GM19043 (cell line): ENCODE data around the gene C22orf15.

ENCODE experiments used
- ATAC-seq: cut with Tn5 transposase; IDR thresholded peaks from one replicate; pipeline ENCODE4 v1.9.1; 2021; ENCODE audit warnings: low read depth; ENCODE audit not compliant: unreplicated experiment

Gene C22orf15

DNA sequence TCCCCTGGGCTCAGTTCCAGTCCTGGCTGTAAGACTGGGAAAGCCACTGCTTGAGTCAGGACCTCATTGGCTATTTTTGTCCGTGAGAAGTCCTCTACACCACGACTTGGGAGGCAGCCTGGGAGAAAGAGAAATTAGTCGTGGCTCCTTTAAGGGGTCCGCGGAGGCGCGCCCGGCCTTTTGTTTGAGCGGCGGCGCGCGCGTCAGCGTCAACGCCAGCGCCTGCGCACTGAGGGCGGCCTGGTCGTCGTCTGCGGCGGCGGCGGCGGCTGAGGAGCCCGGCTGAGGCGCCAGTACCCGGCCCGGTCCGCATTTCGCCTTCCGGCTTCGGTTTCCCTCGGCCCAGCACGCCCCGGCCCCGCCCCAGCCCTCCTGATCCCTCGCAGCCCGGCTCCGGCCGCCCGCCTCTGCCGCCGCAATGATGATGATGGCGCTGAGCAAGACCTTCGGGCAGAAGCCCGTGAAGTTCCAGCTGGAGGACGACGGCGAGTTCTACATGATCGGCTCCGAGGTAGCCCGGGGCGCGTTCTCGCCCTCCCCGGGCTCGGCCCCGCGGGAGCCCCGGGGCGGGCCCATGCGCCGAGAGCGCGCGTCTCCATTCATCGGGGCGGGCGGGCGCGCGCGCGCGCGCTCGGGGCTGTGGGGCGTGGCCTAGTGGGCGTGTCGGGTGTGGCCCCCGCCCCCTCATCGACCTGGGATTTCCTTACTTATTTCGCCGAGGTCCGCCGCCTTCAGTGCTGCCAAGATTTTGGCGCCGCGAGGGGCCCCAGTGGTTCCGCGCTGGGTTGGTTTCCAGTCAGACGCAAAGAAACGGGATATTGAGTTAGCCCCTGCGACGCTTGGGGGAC is 24.2 kb downstream of the C22orf15 start, which contains the start of gene SMARCB1:
TSS of gene SMARCB1 (plus strand) at position 215 of the 848 bp plus-strand sequence. CDS start at position 419, 204 bp downstream.
- ATAC-seq, result no peak

DNA sequence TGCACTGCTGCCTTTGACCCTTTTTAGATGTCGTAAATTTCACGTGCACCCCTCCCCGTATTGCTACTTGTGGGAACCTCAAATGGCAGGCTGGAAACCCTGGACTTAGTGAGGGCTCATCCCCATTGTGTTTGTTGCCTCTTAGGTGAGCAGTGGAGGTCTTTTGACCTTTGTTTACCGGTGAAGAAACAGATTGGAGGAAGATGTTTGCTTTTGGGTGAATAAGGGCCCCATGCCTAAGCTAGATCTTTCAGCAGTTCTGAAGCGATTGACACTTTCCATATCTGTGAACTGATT is 24.8 kb downstream of the C22orf15 start:
- no peak for ATAC-seq

- no peak for ATAC-seq
Observed at GRCh38 chr22:23787910-23788309, 25.1 kb downstream of the C22orf15 start.

DNA sequence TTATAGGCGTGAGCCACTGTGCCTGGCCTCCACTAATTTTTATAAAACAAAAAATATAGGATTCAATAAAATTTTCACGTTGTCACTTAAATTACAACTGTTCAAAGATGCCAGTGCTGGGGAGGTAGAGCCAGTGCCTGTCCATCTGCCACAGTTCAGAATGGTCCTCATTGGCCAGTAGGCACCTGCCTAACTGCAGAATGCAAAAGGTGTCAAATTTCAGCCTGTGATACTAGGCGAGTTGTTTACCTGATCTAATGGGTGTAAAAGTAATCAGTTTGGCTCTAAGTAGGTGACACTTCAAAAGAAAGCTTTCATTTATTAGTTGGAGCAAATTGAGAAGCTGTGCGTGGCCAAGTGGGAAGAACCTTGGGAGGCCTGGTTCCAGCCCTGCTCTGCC is 26.3 kb downstream of the C22orf15 start:
- no peak for ATAC-seq

GRCh38 chr22:23789638-23790037 is 26.8 kb downstream of the C22orf15 start:
- no peak for ATAC-seq

DNA sequence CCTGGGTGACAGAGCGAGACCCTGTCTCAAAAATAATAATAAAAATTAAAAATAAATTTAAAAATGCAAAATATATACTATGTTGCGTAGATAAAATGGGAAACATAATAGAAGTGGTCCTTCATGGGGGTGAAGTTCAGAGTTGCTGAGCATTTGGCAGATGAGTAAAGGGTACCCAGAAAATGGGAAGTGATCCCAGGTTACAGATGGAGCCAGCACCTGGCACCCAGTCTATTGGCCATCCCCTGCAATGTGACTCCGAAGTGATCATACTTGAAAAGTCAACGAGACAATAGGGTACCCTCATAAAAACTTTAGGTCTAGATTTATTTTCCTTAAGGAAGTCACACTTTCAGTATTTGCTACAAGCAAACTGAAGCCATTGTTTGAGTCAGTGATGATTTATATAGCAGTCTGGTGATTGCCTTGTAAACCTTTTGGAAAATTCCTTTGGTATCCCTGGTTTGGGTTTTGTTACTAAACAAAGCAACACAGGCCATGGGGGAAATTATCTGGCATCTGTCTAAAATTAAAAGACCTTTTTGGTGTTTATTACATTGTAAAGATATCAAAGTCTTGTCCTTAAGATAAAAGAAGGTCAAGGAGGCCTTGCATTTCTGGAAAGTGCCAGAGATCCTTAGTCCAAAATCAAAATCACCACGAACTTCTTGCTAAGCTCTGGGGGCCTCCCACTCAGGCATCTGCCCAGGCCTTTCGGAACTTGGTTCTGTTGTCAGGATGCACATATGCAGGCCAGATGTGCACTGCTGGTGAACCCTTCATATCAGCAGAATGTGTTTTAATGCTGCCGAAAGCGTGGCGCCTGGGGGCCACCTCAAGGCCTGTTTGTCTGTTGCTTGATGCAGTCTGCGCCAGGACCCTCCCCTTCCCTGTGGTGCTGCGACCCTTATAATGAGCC is 28.3 kb downstream of the C22orf15 start:
- ATAC-seq, result no peak

GRCh38 chr22:23791738-23792645 is 29.2 kb downstream of the C22orf15 start:
- no peak for ATAC-seq

- no peak for ATAC-seq
Observed at GRCh38 chr22:23793326-23793725, 30.5 kb downstream of the C22orf15 start.

DNA sequence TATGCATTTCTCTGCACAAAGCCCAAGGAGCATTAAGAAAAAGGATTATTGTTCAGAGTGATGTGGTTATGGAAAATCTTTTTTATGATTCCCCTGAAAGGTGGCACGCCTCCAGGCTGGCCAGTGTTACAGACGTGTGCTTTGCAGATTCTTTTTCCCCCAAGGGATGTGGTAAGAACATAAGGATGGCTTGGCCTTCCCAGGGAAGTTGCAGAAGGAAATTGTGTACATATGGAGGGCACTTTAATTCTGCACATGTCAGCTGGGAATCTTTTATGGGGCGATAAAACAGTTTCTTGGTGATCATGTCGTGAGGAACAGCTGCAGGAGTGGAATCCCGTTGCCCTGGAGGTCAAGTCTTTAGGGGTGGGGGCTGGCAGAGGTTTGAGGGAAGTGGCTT is 33.7 kb downstream of the C22orf15 start:
- ATAC-seq, result no peak

- peak; percentile 44 for ATAC-seq
Observed at GRCh38 chr22:23800297-23801237, 37.8 kb downstream of the C22orf15 start.

DNA sequence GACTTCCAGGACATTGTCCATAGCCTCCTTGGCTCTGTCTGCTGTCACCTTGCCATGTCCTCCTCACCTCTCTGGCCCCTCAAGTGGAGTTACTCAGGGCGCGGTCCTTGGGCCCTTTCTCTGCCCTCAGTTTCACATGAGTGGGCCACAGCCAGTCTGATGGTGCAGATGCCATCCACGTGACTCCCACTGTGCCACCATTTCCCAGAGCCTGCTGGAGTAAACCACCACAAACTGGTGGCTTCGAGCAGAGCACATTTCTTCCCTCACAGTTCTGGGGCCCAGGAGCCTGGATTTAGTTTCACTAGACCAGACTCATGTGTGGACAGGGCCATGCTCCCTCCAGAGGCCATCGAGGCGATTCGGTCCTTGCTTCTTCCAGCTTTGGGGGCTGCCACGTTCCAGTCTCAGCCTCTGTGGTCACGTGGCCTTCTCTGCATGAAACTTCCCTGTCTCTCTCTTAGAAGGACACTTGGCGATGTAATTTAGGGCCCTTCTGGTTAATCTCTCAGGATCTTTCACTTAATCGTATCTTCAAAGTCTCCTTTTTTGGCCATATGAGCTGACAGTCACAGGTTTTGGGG is 38.5 kb downstream of the C22orf15 start:
- no peak for ATAC-seq

GRCh38 chr22:23801886-23802377 is 39.1 kb downstream of the C22orf15 start:
- ATAC-seq, result no peak

GRCh38 chr22:23803001-23803819 is 40.4 kb downstream of the C22orf15 start:
- no peak for ATAC-seq

DNA sequence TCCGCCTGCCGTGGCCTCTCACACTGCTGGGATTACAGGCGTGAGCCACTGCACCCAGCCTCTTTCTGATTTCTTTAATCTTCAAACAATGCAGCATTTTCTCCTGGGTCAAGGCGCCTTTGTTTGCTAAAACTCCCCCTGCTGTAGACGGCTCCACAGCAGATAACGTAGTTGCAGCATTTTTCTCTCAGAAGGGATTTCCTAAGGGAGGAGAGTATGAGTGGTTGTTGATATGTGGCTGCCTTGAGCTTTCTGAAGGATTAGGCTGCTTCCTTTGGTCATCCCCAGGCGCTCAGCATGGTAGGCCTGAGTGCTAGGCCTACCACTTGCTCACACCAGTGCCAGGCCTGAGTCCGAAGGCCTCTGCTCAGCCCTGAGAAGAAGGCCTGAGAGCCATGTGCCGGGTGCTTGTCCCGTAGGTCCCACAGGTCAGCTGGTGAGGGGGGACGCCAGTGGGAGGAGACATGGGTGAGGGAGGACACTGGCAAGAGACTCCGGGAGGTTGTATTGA is 42.0 kb downstream of the C22orf15 start:
- no peak for ATAC-seq

- no peak for ATAC-seq
Observed at GRCh38 chr22:23806837-23807236, 44.0 kb downstream of the C22orf15 start.

DNA sequence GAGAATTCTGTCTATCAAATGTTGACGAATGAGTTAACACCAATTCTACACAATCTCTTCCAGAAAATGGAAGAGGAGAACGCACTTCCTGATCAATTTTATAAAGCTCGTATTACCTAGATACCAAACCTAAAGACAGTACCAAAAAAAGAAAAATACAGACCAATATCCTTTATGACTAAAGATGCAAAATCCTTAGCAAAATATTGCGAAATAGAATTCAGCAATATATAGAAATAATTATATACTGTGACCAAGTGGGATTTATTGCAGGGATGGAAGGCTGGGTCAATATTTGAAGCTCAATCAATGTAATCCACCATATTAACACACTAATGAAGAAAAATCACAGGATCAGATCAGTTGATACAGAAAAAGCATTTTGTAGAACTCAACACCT is 49.6 kb downstream of the C22orf15 start:
- no peak for ATAC-seq
